GM13976 (cell line): ENCODE data around the gene PRUNE1.

ENCODE experiments used
- DNase-seq: peaks from one replicate; pipeline ENCODE4 v3.0.0; 2012; ENCODE audit warnings: low spot score
- in situ Hi-C: fragments of 300-500 bp; cut with MboI; formaldehyde crosslinking; loops from one replicate; pipeline ENCODE4 v1.12.0; 2022; ENCODE audit warnings: low sequenced_read_pairs, mixed read lengths, inconsistent platforms; ENCODE audit not compliant: unreplicated experiment
- TF ChIP-seq, protein P1 (sequence below): IDR thresholded peaks from 2 replicates; pipeline ENCODE4 v1.5.1; 2012; ENCODE audit warnings: borderline replicate concordance, mild to moderate bottlenecking; ENCODE audit not compliant: insufficient read depth; ENCODE audit errors: extremely low read depth, missing control alignments, control extremely low read depth

Gene PRUNE1

DNA sequence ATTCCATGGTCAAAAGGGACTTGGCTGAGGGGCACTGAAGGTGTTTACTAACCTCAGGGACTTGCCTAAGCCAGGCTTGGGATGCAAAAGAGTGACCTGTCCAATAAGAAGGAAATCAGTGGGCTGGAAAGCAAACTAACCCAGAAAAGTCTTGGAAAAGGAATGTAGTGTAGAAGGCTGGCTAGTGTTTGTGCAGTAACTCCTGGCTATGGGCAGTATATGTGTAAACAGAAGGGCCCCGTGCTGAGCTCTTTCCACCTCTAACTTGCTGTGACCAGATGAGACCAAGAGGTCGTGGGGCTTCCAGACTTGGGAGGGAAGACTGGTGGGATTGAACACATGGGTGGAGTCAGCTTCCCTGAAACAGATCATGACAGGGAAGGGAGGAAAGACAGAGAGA is 5.6 kb upstream of the PRUNE1 start:
- DNase-seq, result no peak
- in situ Hi-C loops, result no loop called here
- TF ChIP-seq, protein P1, sequence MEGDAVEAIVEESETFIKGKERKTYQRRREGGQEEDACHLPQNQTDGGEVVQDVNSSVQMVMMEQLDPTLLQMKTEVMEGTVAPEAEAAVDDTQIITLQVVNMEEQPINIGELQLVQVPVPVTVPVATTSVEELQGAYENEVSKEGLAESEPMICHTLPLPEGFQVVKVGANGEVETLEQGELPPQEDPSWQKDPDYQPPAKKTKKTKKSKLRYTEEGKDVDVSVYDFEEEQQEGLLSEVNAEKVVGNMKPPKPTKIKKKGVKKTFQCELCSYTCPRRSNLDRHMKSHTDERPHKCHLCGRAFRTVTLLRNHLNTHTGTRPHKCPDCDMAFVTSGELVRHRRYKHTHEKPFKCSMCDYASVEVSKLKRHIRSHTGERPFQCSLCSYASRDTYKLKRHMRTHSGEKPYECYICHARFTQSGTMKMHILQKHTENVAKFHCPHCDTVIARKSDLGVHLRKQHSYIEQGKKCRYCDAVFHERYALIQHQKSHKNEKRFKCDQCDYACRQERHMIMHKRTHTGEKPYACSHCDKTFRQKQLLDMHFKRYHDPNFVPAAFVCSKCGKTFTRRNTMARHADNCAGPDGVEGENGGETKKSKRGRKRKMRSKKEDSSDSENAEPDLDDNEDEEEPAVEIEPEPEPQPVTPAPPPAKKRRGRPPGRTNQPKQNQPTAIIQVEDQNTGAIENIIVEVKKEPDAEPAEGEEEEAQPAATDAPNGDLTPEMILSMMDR, result no peak

DNA sequence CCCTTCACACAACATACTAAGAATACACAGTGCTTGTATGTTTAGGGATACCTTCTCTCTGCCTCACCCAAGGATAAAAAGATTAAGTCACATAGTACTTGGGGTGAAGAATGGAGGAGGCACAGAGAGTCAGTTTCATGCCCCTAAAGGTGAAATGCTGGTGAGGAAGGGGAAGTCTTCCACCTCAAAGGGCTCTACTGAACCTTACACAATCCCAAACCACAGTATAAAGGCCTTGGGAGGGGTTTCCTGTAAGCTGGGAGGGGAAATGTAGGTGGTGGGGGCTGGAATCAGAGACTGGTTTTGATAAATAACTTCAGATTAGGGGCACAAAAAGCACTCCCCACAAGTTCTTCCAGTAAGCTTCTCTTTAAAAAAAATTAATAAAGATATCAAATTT is 5.1 kb upstream of the PRUNE1 start:
- TF ChIP-seq, protein P1, result no peak
- in situ Hi-C loops, result no loop called here
- no peak for DNase-seq

DNA sequence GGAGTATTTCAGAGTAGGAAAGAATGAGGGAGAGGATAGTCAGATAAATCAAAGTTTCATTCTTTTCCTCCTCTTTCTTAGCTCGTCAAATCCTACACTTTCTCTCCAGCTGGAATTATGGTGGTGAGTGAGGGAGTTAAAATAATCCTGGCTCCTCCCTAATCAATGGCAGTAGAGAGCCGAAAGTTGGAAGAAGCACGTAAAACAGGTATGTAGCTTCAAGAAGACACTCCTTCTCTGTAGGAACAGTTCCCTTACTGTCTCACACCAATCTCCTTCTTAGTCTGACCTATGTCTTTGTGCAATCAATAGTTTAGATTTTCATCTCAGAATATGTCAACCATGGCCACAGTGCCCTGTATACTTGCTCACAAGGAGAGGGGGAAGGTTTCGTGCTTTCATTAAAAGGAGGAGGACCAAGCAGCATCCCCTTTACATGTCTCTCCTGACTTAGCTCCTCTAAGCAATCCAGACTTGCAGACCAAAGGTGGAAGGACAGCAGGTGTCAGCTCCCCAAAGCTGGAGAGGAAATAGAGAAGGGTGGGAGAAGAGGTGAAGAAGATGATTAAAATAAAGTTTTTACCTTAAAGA is 2.4 kb upstream of the PRUNE1 start:
- TF ChIP-seq, protein P1, result no peak
- no peak for DNase-seq
- in situ Hi-C loops, result no loop called here

DNA sequence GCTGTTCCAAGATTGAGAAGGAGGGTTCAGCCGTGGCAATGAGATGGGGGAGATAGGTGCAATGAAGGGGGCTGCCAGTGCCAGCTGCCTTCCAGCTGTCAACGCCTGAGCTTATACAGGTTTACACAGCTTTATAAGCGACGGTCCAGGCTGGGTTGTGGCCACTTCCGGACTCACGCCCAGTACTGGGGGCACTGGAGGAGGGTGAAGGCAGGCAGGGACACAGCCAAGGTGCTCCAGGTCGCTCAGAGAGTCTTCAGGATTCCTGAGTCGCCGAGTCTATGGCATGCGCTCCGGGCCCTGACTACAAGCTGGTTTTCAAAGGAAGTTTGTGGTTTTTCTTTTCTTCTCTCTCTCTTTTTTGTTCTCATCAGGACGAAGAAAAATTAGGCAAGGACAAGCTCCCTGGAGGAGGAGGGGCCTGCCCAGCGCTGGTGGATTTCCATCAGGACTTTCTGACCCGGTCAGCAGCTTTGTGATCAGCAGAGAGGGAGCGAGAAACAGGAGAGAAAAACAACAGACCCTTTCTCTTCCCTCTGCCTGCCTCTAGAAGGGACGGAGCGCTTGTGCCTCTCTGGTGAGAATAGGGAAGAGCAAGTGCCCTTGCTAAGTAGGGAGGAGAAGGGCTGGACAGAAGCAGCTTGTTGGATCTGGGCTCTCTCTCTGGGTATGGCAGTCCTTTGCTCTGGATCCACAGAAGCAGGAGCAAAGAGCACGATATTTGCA is 1.8 kb upstream of the PRUNE1 start, which contains the start of gene MINDY1:
TSS of gene MINDY1 (minus strand) at position 576 of the 726 bp plus-strand sequence. CDS start 4,285 bp downstream, outside the sequence.
- TF ChIP-seq, protein P1, result peak; percentile 35
- in situ Hi-C loops, result no loop called here

DNA sequence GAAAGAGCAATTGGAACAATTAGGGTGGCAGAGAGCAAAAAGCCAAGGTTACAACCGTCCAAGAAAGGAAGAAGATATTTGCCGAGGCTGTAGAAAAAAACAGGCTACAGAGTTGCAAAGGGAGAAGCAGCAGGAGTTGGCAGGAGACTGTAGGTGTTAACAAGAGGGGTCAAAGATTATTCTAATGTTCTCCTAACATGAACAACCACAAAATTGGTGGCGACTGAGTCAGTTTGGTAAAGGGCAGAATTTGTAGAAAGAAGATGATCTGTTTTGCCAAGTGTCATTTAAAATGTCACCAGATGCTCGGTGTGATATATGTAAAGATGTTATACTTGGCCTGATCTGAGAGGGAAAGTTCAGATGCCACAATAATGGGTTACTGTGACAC is 401 bp upstream of the PRUNE1 start:
- in situ Hi-C loops, result no loop called here
- TF ChIP-seq, protein P1, result no peak
- no peak for DNase-seq

More for the DNA sequence above, 1.8 kb upstream of the PRUNE1 start, which contains the start of gene MINDY1:
- DNase-seq, result peak; percentile 66

DNA sequence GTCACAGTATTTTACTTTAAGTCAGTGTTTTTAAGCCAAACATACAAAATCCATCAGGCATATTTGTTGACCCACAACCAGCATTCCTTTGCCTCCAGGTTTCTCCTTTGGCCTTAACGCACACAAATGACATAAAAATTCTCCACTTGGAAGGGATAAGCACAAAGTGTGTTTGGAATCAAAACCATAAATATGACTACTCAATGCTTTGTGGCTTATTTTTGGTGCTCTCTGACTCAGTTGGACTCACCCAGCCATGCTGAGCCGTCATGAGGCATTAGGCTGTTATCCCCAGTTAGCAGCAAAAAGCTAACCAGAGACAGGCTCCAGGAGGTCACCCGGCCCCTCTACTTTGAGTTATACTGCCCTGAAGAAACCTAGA is 948 bp downstream of the PRUNE1 start:
- DNase-seq, result no peak
- in situ Hi-C loops, result no loop called here
- TF ChIP-seq, protein P1, result no peak
